ENCODE data around the gene FDX2. TPM values are rescaled to one million over a fixed set of nuclear protein-coding genes. Genes with fewer than 3 reads are reported as not detected.
"Not testable (repeated sequence)": the region's sequence is repeated elsewhere in the genome, so short reads cannot be mapped to it uniquely, and the experiment has no call there.

FDX2 gene
- total RNA-seq, 1 experiment from 2014 or later = 33.0 TPM

- no peak for DNase-seq (ENCODE audit: low read depth)
Measured at GRCh38 chr19:10284065-10284959, 31.5 kb downstream of the FDX2 start.

- DNase-seq (ENCODE audit: low read depth) = no peak
Measured at GRCh38 chr19:10283301-10284064, 32.3 kb downstream of the FDX2 start.

GRCh38 chr19:10282043-10282442 lies 33.8 kb downstream of the FDX2 start:
- not testable (repeated sequence) for DNase-seq (ENCODE audit: low read depth)

- DNase-seq (ENCODE audit: low read depth) = no peak
Measured at GRCh38 chr19:10279737-10280442, 35.9 kb downstream of the FDX2 start.

DNA sequence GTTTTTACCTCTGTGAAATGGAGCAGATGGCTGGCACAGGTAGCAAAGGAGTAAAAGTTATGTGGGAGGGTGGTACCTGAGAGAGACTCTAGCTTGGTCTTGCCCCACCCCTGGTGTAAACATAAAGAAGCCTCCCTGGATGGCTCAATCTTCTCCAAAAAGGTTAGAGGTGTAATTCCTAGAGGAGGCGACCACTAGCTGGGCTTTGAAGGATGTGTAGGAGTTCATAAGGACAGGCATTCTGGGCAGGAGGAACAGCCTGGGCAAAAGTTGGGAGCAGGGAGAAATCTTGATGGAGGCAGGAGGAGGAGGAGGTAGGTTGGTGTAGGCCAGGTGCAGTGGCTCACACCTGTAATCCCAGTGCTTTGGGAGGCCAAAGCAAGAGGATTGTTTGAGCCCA lies 36.9 kb downstream of the FDX2 start:
- no peak for DNase-seq (ENCODE audit: low read depth)

DNA sequence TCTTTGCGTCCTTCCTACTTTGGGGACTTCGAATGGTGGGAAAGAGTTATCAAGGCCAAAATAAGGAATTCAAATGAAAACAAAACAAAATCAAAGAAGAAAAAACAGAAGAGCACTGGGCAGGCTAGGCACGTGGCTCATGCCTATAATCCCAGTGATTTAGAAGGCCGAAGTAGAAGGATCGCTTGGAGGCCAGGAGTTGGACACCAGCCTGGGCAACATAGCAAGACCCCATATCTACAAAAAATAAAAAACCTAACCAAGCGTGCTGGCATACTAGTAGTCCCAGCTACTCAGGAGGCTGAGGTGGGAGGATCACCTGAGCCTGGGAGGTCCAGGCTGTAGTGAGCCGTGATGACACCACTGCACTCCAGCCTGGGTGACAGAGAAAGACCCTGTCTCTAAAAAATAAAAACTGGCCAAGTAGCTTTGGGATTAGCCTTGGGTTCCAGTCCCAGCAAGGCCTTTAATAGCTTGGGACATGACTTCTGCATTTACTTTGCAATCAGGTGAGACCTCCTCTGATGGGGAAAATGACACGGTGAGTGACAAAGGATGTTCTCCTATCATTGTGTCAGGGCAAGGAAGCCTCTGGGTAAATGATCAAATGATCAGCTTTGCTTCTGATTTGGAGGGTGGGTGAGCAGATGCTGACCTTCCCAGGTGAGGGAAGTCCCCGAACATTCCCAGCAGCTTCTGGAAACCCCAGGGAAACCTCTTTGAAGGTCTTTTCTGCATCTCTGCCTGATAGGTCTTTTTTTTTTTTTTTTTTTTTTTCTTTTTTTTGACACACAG lies 37.8 kb downstream of the FDX2 start:
- DNase-seq (ENCODE audit: low read depth) = no peak

- no peak for DNase-seq (ENCODE audit: low read depth)
Measured at GRCh38 chr19:10274589-10274988, 41.2 kb downstream of the FDX2 start.

- peak; percentile 61 for DNase-seq (ENCODE audit: low read depth)
Measured at GRCh38 chr19:10271543-10272086, 44.2 kb downstream of the FDX2 start.

GRCh38 chr19:10270616-10271394 lies 45.0 kb downstream of the FDX2 start, which contains the start of gene ICAM1:
Gene ICAM1, plus strand, starts transcription at chr19:10271120. Its CDS starts 40 bp downstream, at chr19:10271160.
- DNase-seq (ENCODE audit: low read depth) = peak; percentile 92

GRCh38 chr19:10270180-10270615 lies 45.6 kb downstream of the FDX2 start:
- DNase-seq (ENCODE audit: low read depth) = peak; percentile 90

GRCh38 chr19:10269333-10270179 lies 46.3 kb downstream of the FDX2 start:
- peak; percentile 77 for DNase-seq (ENCODE audit: low read depth)

DNA sequence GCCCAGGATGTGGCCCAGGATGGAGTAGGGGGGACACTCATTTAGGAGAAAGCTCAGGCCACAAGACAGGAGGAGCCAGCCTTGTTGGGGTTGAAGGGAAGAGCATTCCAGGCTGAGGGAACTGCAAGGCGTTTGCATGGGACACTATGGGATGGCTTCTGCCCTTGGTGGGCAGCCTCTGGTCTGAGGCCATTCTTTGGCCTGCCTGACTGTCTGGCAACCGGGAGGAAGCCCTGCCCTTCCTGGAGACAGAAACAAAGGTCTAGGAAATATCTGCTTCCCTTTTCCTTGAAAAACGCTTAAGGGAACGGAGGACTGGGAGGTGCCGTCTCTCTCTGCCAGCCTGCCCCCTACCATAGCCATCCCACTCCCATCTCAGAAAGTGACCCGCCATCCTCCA lies 47.7 kb downstream of the FDX2 start:
- DNase-seq (ENCODE audit: low read depth) = no peak

DNA sequence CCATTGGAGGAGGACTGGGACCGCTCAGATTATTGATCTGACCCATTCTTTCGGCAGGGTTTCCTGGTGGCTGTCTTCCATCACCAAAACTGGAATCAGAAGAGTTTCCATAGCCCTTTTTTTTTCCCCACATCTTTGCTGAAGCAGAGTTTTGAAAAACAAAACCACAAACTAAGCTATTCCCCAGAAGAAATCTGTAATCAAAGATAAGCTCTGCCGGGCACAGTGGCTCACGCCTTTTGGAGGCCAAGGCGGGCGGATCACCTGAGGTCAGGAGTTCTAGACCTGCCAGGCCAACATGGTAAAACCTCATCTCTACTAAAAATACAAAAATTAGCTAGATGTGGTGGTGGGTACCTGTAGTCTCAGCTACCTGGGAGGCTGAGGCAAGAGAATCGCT lies 49.1 kb downstream of the FDX2 start:
- no peak for DNase-seq (ENCODE audit: low read depth)

DNA sequence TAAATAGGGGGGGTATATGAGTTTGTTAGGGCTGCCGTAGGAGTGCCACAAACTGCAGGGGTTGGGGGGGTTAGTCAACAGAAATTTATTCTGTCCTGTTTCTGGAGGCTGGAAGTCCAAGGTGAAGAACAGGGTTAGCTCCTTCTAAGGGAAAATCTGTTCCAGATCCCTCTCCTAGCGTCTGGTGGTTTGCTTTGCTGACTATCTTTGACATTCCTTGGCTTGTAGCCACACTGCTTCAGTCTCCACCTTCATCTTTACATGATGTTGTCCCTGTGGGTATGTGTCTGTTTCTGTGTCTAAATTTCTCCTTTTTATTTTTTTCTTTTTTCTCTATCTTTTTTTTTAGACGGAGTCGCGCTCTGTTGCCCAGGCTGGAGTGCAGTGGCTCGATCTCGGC lies 53.0 kb downstream of the FDX2 start:
- peak; percentile 46 for DNase-seq (ENCODE audit: low read depth)

DNA sequence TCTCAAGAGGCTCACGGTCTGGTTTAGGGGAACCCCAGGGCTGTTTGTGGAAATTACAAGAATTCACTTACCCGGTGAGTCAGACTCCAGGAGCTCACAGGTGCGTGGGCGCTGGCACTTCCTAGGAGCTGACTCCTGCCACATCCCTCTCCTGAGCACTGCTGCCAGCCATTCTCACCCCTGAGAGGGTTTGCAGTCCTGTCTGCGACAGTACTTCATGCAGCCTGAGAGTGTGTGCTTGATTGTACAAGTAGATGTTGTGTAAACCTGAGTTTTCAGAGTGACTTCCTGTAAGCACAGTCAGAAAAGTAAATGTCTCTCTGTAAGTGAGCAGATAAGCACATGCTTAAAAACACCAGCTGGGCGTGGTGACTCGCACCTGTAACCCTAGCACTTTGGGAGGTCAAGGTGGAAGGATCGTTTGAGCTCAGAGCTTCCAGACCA lies 55.7 kb downstream of the FDX2 start:
- no peak for DNase-seq (ENCODE audit: low read depth)

Measured in RPMI7951 (cell line).